Suppressor macrophage treated with lipopolysaccharide for 1 hour (primary cell): ENCODE data around the gene SUSD3.

ENCODE experiments used
- DNase-seq, 3 donors: peaks; one replicate each; pipeline ENCODE4 v3.0.0-alpha.2; 2020 to 2022

The SUSD3 gene

DNA sequence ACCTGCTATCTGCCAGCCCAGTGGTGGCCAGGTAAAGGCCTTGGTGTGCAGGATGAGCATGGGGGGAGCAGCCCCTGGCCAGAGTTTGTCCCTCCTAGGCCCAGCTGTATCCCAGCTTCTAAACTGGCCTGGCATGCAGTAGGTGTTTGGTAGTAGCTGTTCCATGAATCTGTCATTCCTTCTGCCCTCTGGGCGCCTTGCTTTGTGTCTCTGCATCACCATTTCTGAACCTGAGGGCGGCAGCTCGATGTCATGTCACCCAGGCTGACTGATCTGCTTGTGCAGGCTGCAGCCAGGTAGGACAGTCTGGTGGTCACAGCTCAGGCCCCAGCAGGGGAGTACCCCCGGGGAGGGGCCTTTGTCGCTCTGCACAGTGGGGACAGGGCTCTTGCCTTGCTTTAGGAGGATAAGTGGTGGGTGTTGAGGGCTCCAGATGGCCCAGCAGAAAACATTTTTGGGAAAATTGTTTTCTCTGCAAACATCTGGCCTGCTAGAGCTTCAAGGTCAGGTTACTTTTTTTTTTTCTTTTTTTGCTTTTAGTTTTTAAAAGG is 4.6 kb upstream of the SUSD3 start:
- DNase-seq: no peak

DNA sequence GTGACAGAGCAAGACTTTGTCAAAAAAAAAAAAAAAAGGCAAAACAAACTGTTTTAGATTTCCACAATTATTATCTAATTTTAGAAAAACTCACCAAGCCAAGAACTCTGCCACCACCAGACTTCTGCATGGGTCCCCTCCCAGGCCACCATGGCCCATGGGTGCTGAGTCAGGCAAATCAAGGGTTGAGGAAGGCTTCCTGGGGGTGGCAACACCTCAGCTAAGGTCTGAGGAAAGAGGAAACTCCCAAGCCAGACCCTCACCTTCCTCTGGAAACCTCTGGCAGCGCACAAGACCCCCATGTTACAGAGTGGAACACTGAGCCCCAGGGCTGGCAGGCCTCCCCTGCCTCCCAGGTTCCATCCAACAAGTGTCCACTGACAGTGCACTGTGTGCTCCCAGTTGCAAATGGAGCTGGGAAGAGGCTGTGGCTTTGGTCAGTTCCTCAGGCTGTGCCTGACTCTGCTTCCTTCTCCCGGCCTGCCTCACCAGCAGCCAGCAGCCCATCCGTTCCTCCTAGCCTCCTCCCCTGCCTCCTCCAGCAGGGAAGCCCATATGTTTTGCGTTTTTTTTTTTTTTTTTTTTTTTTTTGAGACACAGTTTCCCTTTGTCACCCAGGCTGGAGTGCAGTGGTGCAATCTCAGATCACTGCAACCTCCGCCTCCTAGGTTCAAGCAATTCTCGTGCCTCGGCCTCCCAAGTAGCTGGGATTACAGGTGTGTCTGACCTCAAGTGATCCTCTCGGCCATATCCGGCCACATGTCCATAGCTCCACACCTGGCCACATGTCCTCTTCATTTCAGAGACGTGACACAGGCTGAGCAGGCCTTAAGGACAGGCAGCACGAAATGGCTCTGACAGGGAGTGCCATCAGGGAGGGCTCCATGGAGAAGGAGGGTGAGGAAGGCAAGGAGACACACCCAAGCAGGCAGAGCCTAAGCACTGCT is 3.5 kb upstream of the SUSD3 start:
- peak; percentile 59 to 71 (median 63) for DNase-seq

DNA sequence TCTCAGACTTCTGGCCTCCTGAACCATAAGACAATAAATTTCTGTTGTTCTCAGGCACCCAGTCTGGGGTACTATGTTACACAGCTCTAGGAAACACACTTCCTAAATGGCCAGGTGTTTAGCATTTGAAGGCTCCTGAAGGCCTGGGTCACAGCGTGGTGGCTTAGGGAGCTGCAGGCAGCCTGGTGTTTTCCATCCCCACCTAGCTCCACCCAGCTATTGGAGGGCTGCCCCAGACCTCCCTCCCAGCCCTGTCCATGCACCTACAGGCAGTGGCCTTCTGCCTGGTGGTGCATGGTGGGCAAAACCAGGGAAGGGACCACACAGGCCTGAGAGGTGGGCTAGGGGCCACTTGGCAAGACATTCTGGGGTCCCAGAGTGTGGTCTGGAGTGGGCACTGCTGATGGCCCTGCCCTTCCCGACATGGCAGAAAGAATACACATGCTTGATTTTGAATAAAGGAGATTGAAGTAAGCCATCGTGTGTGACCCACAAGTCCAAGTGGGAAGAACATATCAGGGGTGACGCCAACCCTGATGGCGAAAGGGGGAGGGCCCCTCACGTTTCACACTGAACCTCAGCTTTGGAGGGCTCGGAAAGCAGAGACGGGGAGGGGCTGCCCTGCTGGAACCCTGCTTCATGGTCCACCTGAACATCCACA is 1.3 kb upstream of the SUSD3 start:
- DNase-seq: no peak

DNA sequence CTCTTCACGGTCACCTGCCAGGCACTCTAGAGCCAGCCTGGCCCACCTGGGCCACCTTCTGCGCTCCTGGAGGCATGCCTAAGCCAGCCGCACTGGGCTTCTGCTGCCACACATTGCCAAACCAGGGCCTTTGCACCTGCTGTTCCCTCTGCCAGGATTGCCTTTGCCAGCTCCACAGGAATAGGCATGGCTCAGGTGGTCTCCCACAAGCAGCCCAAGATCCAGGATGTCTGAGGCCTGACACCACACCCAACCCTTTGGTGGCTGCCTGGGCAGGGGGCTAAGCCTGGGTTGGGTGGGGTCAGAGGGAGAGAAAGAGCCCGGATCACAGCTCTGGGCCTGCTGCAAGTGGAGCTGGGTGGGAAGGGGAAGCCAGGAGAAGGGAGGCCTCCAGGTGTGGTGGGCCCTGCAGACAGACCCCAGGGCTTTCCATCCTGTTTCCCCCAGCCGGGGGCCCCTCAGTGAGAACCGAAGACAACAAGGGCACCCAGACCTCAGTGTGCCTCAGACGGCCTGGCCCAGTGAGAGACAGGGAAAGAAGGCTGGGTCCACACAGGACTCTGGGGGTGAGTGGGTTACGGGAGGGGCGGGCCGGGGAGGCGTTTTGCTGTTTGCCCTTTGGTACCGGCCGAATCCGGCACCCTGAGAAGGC is 672 bp upstream of the SUSD3 start:
- no peak for DNase-seq

DNA sequence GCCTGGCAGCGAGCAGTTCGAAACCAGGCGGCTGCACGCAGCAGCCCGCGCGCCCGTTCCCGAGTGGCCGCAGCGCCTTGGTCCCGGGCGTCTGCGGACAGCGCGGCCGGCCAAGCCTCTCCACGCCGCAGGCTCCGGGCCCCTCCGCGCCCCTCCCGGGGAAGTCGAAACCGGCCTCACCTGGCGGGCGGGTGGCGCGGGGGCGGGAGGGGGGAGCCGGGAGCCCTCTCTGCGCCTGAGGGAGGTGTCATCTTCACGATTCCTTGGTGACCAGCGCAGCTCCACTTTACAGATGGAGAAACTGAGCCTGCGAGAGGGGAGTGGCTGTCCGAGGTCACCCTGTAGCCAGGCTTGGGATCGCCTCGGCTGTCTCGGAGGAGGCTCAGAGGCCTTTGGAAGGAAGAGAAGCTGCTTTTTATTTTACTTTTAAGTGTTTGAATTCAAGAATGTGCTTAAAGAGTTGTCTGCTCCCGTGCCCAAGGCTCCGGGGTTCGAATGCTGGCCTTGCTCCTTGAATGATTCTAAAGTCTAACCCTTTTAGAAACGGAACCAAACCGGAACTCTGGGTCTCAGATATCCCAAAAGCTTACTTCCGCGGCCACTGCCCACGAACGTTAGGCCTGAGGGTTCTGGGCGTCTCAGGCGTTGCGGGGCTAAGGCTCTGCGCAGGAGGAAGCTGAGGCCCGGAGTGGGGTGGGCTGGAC is 662 bp downstream of the SUSD3 start:
- DNase-seq: peak; percentile 54 to 68 (median 56)

DNA sequence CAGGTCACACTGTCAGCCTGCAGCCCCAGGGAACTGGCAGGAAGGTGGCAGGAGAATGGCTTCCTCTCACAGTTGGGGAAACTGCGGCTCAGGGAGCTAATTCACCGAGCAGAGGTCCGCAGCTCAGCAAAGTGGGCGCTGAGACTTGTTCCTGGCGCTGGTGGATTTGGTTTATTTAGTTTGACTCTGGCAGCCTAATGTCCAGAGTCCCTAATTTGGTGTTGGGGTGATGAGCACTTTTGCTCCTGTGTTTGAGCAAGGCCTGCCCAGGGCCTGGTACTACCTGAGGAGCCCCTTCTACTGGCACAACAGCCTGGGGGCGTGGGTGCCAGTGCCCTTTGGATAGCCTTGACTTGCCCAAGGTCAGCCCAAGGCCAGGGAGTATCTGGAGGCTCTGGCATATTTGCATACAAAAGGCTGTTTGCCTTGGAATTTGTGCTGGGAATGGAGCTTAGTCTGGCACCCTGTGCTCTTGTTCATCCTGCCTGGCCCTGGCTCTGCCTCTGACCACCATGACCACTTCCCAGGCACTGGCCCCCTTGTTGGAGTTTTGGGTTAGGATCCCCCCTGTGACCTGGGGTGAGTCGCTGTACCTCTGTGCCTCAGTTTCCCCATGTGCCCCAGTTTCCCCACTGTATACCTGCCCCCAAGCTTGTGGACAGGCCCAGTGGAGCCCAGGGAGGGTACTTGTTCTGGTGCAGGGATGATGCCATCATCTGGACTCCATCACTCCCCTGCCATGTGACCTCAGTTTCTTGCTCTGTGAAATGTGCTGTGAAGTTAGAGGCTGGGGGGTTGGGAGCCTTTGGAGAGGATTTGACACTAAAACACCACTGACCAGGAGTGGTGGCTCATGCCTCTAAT is 1.4 kb downstream of the SUSD3 start:
- DNase-seq: no peak

DNA sequence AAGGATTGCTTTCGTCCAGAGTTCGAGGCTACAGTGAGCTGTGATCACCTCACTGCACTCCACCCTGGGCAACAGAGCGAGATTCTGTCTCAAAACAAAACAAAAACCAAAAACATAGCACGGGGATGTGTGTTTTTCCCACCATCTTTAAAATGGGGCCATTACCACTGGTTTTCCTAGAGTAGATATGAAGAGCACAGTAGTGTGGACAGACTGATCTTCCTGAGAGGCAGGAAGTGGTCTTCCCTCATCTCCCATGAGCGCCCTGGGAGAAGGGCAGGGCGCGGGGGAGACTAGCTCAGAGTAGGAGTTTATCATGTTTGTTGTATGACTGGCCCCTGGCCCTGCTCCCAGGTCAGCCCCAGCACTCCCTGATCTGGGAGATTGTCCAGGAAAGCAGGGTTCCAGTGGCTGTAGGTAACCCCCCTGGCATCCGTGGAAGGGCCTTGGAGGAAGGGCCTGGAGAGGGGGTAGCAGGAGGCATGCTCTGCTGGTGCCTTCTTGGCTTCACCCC is 2.3 kb downstream of the SUSD3 start:
- DNase-seq: no peak

DNA sequence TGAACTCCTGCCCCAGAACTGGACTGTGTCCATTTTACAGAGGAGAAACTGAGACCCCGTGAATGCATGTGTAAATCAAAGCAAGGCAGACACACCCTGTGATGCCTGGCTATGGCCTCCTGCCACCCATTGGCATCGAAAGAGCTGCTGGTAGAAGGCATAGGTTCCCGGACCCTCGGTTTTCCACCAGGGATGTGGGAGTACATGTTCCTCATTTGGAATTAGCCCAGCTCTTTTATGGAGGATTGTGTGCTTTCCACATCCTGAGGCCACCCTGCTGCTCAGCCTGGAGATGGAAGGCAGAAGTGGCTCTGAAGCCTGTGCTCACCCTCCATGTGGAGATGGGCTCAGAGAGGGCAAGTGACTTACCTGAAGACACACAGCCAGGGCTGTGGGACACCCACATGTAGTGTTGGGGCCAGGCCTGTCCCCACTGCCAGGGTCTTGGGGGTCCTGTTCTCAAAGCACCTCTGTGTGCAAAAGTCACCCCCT is 2.8 kb downstream of the SUSD3 start:
- DNase-seq: no peak

DNA sequence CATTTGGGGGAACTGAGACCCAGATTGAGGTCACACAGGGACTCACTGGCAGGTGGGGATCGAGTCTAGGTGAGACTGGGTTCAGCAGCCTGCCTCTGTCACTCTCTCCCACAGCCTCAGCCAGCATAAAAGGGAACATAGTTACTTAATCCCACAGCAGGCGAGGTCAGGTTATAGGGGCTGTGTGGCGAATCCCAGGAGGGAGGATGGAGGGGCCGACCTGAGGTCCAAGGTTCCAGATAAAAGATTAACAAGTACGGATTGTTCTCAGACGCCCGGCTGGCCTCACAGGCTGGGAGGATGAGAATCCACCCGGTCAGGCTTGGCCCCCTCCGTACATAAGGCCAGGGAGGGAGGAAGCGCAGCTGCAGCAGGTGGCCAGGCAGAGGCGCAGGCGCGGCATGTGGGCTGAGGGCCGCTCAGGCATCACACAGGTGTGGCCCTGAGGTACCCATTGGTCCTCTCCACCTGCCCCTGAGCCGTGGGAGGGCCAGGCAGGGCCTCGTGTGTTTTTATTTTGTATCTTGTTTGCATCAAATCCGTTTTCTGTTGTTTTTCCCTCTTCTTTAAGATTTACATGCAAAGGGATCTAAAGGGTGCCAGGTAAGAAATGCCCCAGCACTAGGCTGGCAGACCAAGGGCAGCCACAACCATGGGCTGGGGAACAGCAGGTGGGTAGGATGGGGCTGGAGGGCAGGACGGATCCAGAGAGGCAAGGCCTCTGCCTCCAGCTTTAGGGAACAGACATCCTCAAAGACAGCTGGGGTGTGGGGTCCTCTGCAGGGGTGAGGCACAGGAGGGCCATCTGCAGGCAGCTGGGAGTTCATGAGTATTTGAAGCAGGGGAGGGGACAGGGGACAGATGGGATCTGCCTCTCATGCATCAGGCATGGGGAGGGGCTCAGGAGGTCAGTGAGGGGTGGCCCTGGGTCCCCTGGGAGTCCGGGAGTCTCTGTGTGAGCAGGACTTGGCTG is 3.6 kb downstream of the SUSD3 start:
- no peak for DNase-seq

DNA sequence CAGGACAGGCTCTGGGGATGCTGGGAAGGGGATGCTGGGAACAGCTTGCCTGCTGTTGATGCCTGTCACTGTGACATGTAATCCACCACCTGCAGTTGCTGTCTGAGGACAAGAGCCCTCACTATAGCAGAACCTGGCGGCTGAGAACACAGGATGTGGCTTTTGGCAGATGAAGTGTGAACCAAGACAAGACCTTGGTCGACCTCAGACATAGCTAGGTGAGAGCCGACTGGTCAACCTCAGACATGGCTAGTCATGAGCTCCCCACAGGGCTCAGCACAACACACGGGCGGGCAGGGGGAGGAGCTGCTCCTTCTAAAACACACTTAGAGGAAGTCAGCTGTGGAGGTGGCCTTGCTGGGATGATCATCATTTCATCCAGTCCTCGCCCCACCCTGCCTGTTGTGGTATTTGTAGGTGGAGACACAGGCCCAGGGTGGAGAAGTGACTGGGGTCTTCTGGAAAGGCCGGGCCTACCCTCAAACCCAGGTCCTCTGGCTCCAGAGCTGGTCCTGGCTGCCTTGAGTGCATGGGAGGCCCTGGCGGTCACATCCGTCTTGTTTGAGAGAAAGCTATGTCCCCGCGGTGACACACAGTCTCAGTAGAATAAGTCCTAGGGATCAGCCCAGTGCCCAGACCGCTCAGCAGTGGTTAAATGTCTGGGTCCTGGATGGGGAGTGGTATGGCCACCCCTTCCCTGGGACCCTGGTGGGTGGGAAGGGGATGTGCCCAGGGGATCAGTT is 6.1 kb downstream of the SUSD3 start:
- DNase-seq: peak; percentile 66 to 74 (median 72)

DNA sequence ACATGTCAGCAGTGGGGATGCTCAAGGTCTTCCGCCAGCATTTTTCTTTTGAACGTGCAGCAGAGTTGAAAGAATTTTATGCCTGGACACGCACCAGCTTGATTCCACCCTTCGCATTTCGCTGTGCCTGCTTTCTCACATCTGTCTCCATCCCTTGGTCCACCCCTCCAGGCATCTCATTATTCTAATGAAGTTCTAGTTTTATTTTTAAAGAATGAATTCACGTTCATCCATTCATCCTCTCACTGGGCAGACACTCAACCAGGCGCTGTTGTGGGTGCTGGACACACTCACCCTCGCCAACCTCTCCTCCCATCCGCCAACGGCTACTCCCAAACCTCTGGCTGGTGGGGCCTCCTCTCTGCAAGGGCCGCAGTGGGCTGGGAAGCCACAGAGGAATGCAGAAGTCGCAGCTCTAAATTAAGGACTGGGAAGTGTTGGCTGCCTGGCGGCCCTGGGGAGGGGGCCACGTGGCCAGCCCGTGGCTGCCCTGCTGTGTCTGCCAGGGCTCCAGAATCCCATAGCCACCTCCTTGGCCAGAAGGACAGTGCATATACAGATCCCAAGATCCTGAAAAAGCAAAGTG is 6.7 kb downstream of the SUSD3 start:
- peak; percentile 38 to 55 (median 42) for DNase-seq

DNA sequence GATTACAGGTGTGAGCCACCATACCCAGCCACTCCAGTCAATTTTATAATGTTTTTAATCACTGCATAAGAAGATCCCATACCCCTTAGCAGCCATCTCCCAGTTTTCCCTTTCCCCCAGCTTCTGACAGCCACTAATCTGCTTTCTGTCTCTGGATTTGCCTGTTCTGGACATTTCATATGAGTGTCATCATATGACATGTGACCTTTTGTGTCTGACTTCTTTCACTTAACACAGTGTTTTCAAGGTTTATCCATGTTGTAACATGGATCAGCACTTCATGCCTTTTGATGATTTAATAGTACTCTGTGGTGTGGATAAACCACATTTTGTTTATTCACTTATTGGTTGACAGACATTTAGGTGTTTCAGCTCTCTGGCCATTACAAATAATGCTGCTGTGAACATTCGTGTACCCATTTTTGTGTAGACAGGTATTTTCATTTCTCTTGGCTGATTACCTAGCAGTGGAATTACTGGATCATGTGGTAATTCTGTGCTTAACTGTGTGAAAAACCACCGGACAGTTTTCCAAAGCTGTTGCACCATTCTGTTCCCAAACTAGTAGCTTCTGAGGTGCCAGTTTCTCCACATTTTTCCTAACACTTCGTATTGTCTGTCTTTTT is 8.6 kb downstream of the SUSD3 start:
- peak; percentile 26 to 52 (median 38) for DNase-seq

DNA sequence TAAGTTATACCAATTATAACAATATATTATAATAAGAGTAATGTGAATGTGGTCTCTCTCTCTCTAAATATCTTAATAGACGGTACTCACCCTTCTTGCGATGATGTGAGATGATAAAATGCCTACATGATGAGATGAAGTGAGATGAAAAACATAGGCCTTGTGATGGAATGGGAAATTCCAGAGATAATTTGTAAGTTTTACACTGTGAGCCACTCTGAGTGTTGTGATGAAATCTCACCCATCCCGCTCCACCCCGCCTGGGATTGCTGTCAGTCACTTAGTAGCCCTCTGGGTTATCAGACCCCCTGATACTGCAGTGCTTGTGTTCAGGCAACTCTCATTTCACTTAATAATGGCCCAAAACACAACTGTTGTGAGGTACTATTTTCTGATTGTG is 10.5 kb downstream of the SUSD3 start:
- DNase-seq: peak; percentile 30 to 39 (median 36)

DNA sequence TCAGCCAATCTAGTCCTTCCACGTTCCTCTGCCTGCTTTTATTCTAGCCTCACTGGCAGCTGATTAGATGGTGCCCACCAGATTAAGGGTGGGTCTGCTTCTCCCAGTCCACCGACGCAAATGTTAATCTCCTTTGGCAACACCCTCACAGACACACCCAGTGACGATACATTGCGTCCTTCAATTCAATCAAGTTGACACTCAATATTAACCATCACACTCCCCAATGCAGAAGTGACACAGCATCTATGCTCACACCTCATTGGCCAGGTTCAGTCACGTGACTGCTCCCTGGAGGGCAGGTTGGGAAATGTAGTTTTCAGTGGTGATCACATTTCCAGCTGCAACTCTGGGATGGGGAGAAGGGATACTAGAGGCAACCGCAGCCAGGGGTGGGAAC is 13.0 kb downstream of the SUSD3 start:
- DNase-seq: no peak

DNA sequence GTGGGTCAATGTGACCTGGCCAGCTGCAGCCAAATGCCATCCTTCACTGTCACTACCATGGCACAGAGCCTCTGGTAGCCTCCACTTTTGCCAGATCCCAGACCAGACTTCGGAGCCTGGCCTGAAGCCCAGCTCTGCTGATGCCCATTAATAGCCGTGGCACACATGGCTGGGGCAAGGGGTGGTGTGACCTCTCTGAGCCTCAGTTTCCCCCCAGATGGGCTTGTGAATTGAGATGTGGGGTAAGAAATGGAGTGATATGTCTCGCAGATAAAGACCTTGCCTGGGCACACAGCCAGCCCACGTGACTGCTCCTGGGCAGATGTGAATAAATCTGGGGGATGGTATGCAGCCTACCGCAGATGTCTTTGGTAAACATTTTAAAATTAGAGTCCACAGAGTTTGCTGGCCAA is 13.9 kb downstream of the SUSD3 start:
- no peak for DNase-seq

DNA sequence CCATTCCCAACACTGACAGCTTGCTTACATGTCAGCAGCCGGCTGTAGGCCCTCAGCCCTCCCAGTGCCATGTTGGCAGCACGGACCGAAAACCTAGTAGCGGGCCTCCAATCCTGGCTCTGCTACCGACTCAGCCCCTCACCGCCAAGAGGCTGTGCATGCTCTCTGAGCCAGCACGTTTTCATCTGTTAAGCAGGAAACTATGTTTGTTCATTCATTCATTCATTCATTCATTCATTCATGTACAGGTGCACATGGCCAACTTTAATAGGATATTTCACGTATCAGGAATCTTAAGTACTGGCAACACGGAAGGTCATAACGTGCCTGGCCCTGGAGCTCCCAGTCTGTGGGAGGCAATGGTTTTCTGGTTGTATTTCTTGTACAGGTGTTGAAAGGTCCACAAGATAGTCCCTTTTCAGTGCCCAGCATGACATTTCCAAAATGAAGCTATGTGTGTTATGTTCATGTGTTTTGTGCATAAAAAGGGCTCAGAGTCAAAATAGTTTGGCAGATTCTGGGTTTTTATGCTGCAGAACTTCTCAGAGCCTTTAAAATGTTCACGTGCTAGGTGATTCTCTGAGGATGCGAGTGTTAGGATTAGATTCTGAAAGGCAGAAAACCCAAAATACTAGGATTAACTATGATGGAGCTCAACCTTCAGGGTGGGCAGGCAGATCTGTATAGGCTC is 17.7 kb downstream of the SUSD3 start:
- DNase-seq: no peak

DNA sequence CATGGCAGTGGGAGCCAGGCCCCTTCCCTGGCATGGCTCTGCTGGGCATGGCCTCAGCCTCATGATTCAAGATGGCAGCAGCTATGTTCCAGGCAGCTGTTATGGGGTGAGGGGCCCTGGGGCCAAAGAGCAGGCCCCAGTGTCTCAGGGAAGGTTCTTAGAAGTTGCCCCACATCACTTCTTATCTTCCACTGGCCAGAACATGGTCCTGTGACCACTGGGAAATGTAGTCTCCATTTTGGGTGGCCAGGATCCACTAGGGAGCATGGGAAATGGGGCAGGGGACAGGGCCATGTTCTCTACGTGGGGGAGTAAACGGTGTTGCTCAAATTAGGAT is 18.3 kb downstream of the SUSD3 start:
- no peak for DNase-seq

DNA sequence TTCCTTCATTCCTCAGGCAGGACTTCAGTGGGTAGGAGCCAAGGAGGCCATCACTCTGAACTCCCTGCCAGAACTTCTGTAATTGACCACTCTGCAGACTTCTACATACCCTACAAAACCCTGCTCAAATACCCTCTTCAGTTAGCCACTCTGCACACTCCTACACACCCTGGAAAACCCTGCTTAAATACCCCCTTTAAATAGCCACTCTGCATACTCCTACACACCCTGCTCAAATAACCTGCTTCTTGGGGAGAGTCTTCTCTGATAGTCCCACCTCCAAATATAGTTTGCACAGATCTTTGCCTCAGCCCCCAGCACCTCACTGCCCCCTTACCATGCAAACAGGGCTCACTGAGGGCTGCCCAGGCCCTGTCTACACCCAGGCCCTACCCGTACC is 18.9 kb downstream of the SUSD3 start:
- DNase-seq: no peak
